Dermis lymphatic vessel endothelial cell (primary cell): ENCODE results near the gene GFY. TPM values are rescaled to one million over a fixed set of nuclear protein-coding genes. Genes with fewer than 3 reads are reported as not detected.

ENCODE experiments used
- total RNA-seq: library from RNA; depleted of rRNA; stranded (reverse); fragments of >200 nt; gene quantifications from 2 replicates; pipeline ENCODE4 v1.2.1, GENCODE V29; 2014

Gene GFY, protein sequence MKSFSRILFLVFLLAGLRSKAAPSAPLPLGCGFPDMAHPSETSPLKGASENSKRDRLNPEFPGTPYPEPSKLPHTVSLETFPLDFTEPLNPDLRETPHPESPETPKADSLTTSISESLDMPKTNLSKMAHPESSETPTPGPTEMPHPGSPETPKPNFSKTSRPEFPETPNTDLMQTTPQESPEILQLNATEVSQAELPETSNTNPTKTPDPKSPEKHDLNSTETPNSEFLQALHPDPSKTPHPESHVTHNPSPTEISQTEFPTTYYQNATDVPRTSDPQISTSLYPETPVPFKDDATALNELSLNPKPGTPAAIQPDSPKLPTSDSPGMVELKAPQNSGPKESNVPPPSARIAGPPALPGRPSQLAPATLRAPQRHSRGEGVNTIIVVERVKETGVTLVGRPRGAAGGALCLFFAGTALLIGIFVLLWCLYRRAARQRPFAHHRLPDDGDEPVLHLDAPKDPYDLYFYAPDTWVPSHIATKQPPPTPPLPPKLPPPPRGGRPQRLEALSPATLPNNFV
- not detected in 2 replicates for total RNA-seq

DNA sequence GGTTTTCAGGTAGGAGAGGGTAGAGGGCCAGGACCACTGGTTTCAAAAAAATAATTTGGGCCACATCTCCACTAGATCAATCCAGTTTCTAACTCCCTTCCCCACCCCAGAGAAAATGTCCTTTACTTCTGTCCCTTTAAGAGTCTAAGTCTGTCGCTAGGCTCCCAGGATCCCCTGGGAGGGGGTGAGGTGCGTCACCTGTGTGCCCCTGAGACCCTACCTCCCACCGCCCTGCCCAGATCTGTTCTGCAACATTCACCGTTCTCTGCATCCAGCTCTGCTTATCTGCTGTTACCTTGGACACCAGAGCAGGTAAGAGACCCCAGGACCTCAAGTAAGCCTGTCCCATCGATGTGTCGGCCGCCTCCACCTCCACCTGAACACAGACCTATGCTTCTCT, at the start of gene GFY:
GFY (plus strand) TSS at position 211 of the 400 bp plus-strand sequence. CDS start 1,043 bp downstream, outside the sequence.

DNA sequence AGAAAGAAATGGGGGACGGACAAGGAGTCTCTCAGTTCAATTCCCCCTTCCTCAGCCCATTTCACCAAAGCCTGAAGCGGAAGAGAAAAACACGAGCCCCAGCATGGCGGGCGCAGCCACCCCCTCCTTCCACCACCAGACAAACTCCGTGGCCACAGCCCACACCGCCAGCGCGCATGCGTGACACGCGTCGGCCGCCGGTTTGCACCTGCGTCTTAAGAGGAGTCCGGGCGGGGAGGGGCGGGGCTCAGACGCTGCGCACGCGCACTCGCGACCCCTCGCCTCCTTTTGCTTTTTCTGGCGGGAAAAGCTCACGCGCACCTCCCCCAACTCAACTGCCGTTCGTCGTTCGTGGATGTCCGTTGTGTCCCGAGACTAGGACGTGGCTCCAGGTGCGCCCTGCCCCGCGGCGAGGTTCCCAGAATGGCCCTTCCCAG, 37.2 kb upstream of the GFY start, which contains the start of gene KASH5:
KASH5 (plus strand) TSS at position 314 of the 437 bp plus-strand sequence. CDS start 2,635 bp downstream, outside the sequence.

GRCh38 chr19:49423071-49423984, 1.9 kb upstream of the GFY start, which contains the start of gene PTH2:
Gene PTH2, minus strand, starts transcription at chr19:49423441. Its CDS starts 102 bp downstream, at chr19:49423339.

DNA sequence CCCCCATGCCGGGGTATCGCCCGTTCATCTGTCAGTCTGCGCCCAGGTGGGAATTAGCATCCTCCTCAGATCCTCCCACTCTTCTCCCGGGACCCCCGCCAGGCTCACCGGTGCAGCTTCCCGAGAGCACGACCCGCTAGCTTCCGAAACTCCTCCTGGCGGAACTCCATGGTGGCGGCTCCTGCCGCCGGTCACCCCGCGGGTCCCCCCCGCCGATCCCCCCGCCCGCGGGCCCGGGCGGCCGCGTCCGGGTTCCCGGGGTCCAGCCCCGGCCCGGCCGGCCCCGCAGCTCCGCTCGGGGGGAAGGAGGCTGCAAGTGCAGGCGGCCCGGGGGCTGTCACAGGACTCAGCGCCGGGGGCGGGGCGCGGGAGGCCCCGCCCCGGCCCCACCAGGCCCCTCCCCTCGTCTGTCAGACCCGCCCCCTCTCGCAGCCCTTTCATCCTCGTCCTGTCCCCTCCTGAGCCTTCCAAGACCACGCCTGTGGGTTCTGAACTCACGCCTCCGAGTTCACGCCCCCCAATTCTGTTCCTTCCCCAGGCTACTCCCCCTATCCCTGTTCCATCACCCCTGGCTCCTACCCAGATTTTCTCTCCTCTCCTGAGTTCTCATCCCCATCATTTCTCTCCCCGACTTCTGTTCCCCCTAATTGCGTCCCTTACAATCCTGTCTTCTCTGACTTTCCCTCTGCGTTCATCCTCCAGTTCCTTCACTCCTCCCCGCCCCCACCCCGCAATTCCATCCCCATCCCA, 16.2 kb downstream of the GFY start, which contains the start of gene SLC17A7:
SLC17A7 (minus strand) TSS at position 318 of the 750 bp plus-strand sequence; CDS start at position 170, 148 bp downstream.

GRCh38 chr19:49451430-49452181, 26.4 kb downstream of the GFY start, which contains the start of gene PIH1D1:
Gene PIH1D1, minus strand, starts transcription at chr19:49451814. Its CDS starts 240 bp downstream, at chr19:49451574.

GRCh38 chr19:49453013-49453756, 28.0 kb downstream of the GFY start, which contains the start of gene ALDH16A1:
Gene ALDH16A1, plus strand, starts transcription at chr19:49453225. Its CDS starts 107 bp downstream, at chr19:49453332.

DNA sequence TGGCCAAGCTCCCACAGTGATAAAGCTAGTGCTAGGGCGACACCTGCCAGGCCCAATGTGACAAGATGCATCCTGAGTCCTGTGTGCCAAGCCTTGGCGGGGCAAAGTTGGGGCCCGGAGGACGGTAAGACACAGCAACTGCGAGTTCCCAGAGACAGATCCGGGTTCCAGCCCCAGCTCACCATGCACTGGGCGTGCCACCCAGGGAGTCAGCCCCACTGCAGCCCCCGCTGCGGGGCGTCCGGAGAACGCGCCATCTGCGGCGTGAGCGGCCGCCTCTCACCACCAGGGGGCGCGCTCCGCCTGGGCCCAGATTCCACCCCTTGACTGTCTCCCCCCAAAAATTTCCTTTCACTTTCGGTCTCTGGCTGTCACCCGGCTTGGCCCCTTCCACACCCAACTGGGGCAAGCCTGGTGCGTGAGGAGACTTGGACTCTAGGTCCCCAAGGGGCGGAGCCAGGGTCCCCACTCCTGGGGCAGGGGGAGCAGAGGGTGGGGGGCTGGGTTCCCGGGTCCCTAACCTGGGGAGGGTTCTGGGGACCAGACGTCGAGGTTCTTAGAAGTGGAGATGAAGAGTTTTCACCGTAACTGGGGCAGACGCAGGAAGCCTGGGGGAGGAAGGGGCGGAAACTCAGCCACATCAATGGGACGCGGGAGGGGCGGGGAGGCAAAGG, 48.8 kb downstream of the GFY start, which contains the start of gene FLT3LG:
FLT3LG (plus strand) TSS at position 348 of the 674 bp plus-strand sequence. CDS start 425 bp downstream, outside the sequence.

Other genes starting within 250 kb of the GFY start
- gene SLC6A16, start 100.2 kb upstream of the GFY start, total RNA-seq: 0.43 and 0.52 TPM in 2 replicates
- gene CD37, start 90.0 kb upstream of the GFY start, total RNA-seq: not detected in 2 replicates
- 61.4 and 79.1 TPM in 2 replicates for gene TEAD2, start 63.0 kb upstream of the GFY start, total RNA-seq
- gene DKKL1, start 61.5 kb upstream of the GFY start, total RNA-seq: 0.34 and 0.43 TPM in 2 replicates
- gene KASH5, start 37.1 kb upstream of the GFY start, total RNA-seq: not detected in 2 replicates
- gene PTH2, start 1.9 kb upstream of the GFY start, total RNA-seq: not detected in 2 replicates
- 0.22 and 0.26 TPM in 2 replicates for gene SLC17A7, start 16.1 kb downstream of the GFY start, total RNA-seq
- 141 and 154 TPM in 2 replicates for gene PIH1D1, start 26.4 kb downstream of the GFY start, total RNA-seq
- 54.6 and 58.0 TPM in 2 replicates for gene ALDH16A1, start 27.8 kb downstream of the GFY start, total RNA-seq
- gene FLT3LG, start 48.8 kb downstream of the GFY start, total RNA-seq: 0.60 and 1.4 TPM in 2 replicates
- 4,546 and 5,479 TPM in 2 replicates for gene RPL13A, start 62.2 kb downstream of the GFY start, total RNA-seq
- 2,954 and 3,854 TPM in 2 replicates for gene RPS11, start 71.0 kb downstream of the GFY start, total RNA-seq
- 152 and 195 TPM in 2 replicates for gene FCGRT, start 87.3 kb downstream of the GFY start, total RNA-seq
- gene RCN3, start 102.6 kb downstream of the GFY start, total RNA-seq: 3.7 and 7.8 TPM in 2 replicates
- 83.2 and 95.1 TPM in 2 replicates for gene NOSIP, start 155.2 kb downstream of the GFY start, total RNA-seq
- 9.0 and 12.1 TPM in 2 replicates for gene PRRG2, start 155.9 kb downstream of the GFY start, total RNA-seq
- 1.0 and 1.6 TPM in 2 replicates for gene PRR12, start 165.8 kb downstream of the GFY start, total RNA-seq
- 13.0 and 20.7 TPM in 2 replicates for gene RRAS, start 214.8 kb downstream of the GFY start, total RNA-seq
- 4.3 and 4.9 TPM in 2 replicates for gene SCAF1, start 216.8 kb downstream of the GFY start, total RNA-seq
- 28.6 and 36.0 TPM in 2 replicates for gene IRF3, start 240.5 kb downstream of the GFY start, total RNA-seq
- 2.6 and 3.4 TPM in 2 replicates for gene BCL2L12, start 240.5 kb downstream of the GFY start, total RNA-seq